ENCODE measurements around the gene BCAM.

The BCAM gene

DNA sequence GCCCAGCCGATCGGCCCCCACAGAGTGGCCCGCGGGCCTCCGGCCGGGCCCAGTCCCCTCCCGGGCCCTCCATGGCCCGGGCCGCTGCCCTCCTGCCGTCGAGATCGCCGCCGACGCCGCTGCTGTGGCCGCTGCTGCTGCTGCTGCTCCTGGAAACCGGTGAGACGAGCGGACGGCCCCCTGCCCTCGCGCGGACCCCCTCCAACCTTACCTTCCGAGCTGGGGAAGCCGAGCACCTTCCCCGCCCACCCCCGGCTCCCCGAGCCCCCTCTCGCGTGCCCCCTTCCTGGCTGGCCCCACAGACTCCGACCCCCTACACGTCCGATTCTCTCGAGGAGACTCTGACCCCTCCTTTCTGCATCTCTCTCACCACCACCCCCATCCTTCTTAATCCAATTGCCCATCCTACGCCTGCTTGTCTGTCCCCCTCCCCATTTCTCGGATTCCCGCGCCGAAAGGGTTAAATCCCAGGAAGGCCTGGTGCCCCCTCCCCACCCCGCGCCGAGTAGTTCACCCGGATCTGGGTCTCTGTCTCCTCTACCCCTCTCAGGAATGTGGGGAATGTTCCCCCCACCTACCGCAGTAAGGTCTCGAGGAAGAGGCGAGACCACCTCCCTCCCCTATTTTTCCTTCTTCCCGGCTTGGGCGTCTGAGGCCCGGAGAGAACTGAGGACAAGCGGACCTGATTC is 37.7 kb downstream of the BCAM start (continued):
- TF ChIP-seq PRDM2 (tag by site-specific recombination; IDR thresholded peaks at IDR 0.05; ENCODE audit: borderline replicate concordance) = no peak
- TF ChIP-seq MEIS1 (CRISPR knock-in tag; IDR thresholded peaks at IDR 0.05; ENCODE audit: borderline replicate concordance) = no peak
- no peak for TF ChIP-seq ZNF544 (tag by site-specific recombination; IDR thresholded peaks at IDR 0.05)
- TF ChIP-seq ZFP69B (tag by site-specific recombination; IDR thresholded peaks at IDR 0.05) = 0 out of 2 replicates have a peak, but pooled peaks have one; percentile 8
- TF ChIP-seq ZBTB10 (tag by site-specific recombination; IDR thresholded peaks at IDR 0.05) = peak; percentile 35; the same call in 1 of the 2 replicates
- TF ChIP-seq IKZF3 (tag by site-specific recombination; IDR thresholded peaks at IDR 0.05) = peak; percentile 34; the same call in 1 of the 2 replicates
- TF ChIP-seq, protein P1, sequence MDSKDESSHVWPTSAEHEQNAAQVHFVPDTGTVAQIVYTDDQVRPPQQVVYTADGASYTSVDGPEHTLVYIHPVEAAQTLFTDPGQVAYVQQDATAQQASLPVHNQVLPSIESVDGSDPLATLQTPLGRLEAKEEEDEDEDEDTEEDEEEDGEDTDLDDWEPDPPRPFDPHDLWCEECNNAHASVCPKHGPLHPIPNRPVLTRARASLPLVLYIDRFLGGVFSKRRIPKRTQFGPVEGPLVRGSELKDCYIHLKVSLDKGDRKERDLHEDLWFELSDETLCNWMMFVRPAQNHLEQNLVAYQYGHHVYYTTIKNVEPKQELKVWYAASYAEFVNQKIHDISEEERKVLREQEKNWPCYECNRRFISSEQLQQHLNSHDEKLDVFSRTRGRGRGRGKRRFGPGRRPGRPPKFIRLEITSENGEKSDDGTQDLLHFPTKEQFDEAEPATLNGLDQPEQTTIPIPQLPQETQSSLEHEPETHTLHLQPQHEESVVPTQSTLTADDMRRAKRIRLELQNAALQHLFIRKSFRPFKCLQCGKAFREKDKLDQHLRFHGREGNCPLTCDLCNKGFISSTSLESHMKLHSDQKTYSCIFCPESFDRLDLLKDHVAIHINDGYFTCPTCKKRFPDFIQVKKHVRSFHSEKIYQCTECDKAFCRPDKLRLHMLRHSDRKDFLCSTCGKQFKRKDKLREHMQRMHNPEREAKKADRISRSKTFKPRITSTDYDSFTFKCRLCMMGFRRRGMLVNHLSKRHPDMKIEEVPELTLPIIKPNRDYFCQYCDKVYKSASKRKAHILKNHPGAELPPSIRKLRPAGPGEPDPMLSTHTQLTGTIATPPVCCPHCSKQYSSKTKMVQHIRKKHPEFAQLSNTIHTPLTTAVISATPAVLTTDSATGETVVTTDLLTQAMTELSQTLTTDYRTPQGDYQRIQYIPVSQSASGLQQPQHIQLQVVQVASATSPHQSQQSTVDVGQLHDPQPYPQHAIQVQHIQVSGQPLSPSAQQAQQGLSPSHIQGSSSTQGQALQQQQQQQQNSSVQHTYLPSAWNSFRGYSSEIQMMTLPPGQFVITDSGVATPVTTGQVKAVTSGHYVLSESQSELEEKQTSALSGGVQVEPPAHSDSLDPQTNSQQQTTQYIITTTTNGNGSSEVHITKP (tag by site-specific recombination; IDR thresholded peaks at IDR 0.05) = peak; percentile 58
- peak; percentile 26; the same call in 1 of the 2 replicates for TF ChIP-seq GLIS1 (tag by site-specific recombination; IDR thresholded peaks at IDR 0.05)
- TF ChIP-seq ZNF112 (tag by site-specific recombination; IDR thresholded peaks at IDR 0.05) = no peak
- 0 out of 2 replicates have a peak, but pooled peaks have one; percentile 36 for TF ChIP-seq ZBTB20 (tag by site-specific recombination; IDR thresholded peaks at IDR 0.05)
- no peak for TF ChIP-seq ZNF623 (tag by site-specific recombination; IDR thresholded peaks at IDR 0.05)
- no peak for TF ChIP-seq ZNF830 (tag by site-specific recombination; IDR thresholded peaks at IDR 0.05; ENCODE audit: low read depth)
- TF ChIP-seq, protein P2, sequence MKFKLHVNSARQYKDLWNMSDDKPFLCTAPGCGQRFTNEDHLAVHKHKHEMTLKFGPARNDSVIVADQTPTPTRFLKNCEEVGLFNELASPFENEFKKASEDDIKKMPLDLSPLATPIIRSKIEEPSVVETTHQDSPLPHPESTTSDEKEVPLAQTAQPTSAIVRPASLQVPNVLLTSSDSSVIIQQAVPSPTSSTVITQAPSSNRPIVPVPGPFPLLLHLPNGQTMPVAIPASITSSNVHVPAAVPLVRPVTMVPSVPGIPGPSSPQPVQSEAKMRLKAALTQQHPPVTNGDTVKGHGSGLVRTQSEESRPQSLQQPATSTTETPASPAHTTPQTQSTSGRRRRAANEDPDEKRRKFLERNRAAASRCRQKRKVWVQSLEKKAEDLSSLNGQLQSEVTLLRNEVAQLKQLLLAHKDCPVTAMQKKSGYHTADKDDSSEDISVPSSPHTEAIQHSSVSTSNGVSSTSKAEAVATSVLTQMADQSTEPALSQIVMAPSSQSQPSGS (tag by site-specific recombination; IDR thresholded peaks at IDR 0.05; ENCODE audit: low read depth) = no peak
- no peak for TF ChIP-seq ZNF184 (tag by site-specific recombination; IDR thresholded peaks at IDR 0.05)
- TF ChIP-seq ZNF624 (tag by site-specific recombination; IDR thresholded peaks at IDR 0.05) = no peak
- TF ChIP-seq ZNF266 (tag by site-specific recombination; IDR thresholded peaks at IDR 0.05; ENCODE audit: low read depth) = no peak
- TF ChIP-seq, protein P3, sequence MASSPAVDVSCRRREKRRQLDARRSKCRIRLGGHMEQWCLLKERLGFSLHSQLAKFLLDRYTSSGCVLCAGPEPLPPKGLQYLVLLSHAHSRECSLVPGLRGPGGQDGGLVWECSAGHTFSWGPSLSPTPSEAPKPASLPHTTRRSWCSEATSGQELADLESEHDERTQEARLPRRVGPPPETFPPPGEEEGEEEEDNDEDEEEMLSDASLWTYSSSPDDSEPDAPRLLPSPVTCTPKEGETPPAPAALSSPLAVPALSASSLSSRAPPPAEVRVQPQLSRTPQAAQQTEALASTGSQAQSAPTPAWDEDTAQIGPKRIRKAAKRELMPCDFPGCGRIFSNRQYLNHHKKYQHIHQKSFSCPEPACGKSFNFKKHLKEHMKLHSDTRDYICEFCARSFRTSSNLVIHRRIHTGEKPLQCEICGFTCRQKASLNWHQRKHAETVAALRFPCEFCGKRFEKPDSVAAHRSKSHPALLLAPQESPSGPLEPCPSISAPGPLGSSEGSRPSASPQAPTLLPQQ (tag by site-specific recombination; IDR thresholded peaks at IDR 0.05) = peak; percentile 34; the same call in 1 of the 2 replicates
- no peak for TF ChIP-seq ZBTB48 (tag by site-specific recombination; IDR thresholded peaks at IDR 0.05)
- peak; percentile 80; the same call in 1 of the 2 replicates for TF ChIP-seq ZBTB7A (tag by site-specific recombination; IDR thresholded peaks at IDR 0.05; ENCODE audit: low read depth)
- TF ChIP-seq BCL11A (tag by site-specific recombination; IDR thresholded peaks at IDR 0.05; ENCODE audit: low read depth) = no peak
- peak; percentile 88 for TF ChIP-seq ZNF398 (tag by site-specific recombination; IDR thresholded peaks at IDR 0.05)
- TF ChIP-seq ZNF19 (tag by site-specific recombination; IDR thresholded peaks at IDR 0.05; ENCODE audit: low read depth) = no peak

Measured in HEK293 (cell line).